Motor neuron (in vitro differentiated cells): ENCODE data around the gene MORC4. TPM values are rescaled to one million over a fixed set of nuclear protein-coding genes. Genes with fewer than 3 reads are reported as not detected.
A peak's percentile ranks its signal among the peaks of the same experiment; 100 is the strongest.

ENCODE experiments used
- ATAC-seq, 8 experiments: fragments of 200-7000 bp; cut with Tn5 transposase; replicated peaks in 6 of 8; 2 replicates each; pipeline ENCODE4 v1.8.0; 2021; ENCODE audit warnings: mild to moderate bottlenecking in 8 of 8, moderate library complexity in 8 of 8
- H3K27ac ChIP-seq, 2 donors: fragments of 250-450 bp; sonication (Bioruptor Pico); 2 replicates each; pipeline ENCODE4 v1.9.0; 2021; ENCODE audit warnings: antibody characterized with exemption in 2 of 2, mild to moderate bottlenecking in 2 of 2, moderate library complexity in 1 of 2
- H3K4me1 ChIP-seq, 2 donors: fragments of 250-450 bp; sonication (Bioruptor Pico); replicated peaks in 1 of 2; 2 replicates each; pipeline ENCODE4 v1.6.1; 2021; ENCODE audit warnings: antibody characterized with exemption in 2 of 2, mild to moderate bottlenecking in 2 of 2, moderate library complexity in 1 of 2
- H3K4me3 ChIP-seq, 5 donors: fragments of 250-450 bp; sonication (Bioruptor Pico); 2 replicates each; pipeline ENCODE4 v1.9.0; 2021; ENCODE audit warnings: antibody characterized with exemption in 5 of 5, mild to moderate bottlenecking in 5 of 5, moderate library complexity in 4 of 5
- WGBS, 10 experiments: fragments of 450-650 bp; shearing (Covaris generic); methylation state at CpG; one replicate each; pipeline ENCODE4 v1.0.0; 2022; 5-methylcytosine and 5-hydroxymethylcytosine counted together
- in situ Hi-C, 9 experiments: fragments of 400-800 bp; cut with MboI; loops; one replicate each; pipeline ENCODE4 v1.15.0; 2021; ENCODE audit warnings: low sequenced_read_pairs in 9 of 9, low pct_unique_long_range_greater_than_20kb in 2 of 9; ENCODE audit not compliant: unreplicated experiment in 9 of 9
- total RNA-seq, 8 experiments: library from RNA; unstranded; fragments of 300-600 nt; gene quantifications; 2 replicates each; pipeline versions ENCODE4 v1.2.3 to v1.2.4, GENCODE V29; 2022

MORC4 gene
- total RNA-seq, 8 experiments from 2014 or later: 4.2 to 16.3 (median 4.9) TPM

DNA sequence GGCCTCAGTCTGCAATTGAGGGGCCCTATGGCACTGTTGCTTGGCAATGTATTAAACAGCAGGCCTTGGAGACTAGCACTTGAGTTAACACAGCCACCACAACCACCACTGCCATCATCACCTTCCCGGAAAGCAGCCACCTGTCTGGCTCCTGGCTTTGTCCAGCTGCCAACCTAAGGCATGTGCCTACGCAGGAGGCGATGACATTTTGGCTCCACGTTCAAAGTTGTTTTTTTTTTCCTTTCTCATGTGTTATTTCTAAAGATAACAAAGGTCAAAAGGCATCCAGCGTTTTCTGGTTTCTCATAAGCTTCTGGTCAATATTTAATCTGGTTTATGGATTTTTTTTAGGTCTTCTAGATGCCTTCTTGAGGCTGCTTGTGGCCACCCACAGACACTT, 72.3 kb downstream of the MORC4 start:
- in situ Hi-C loops: no loop called here
- 24 to 100% (median 60%) methylated on average over 1 to 5 of the region's 5 CpGs; no CpG with 5 or more reads in 4 of the 10 experiments for WGBS, 10 experiments
- Histone ChIP-seq H3K4me3 (no peak overlapping the region), H3K4me1 (no peaks in the 10 kb centered on the region), H3K27ac (no peak overlapping the region)
- ATAC-seq: no peak

DNA sequence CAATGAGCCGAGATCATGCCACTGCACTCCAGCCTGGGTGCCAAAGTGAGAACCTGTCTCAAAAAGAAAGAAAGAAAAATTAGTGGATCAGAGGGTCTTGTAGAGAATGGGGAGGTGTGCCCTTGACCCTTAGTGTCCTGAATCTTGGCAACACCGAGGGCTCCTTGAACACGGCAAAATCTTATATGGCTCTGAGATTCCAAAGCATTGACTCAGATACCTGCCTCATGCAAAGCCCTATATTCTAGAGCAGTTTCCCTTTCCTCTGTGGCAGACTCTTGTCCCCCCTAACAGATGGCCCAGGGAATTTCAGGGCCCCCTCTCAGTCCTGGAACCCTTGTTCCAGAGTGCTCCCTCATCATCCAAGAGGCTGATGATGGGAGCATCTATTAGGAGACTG, 73.0 kb downstream of the MORC4 start:
- H3K27ac ChIP-seq: no peak overlapping the region
- in situ Hi-C loops: no loop called here
- ATAC-seq: no peak
- no peak overlapping the region for H3K4me3 ChIP-seq
- WGBS, 10 experiments: 40 to 80% methylated on average over 1 of the region's 3 CpGs; no CpG with 5 or more reads in 8 of the 10 experiments
- no peaks in the 10 kb centered on the region for H3K4me1 ChIP-seq

- no peak overlapping the region for H3K4me3 ChIP-seq
- H3K27ac ChIP-seq: no peak overlapping the region
- peaks cover 0 to 4% of the 10 kb centered on the region in 2 donors for H3K4me1 ChIP-seq
- no peak for ATAC-seq
- WGBS, 10 experiments: 40 to 100% (median 78%) methylated on average over 1 of the region's 2 CpGs; no CpG with 5 or more reads in 7 of the 10 experiments
- in situ Hi-C loops: no loop called here
Observed at GRCh38 chrX:106921637-106922036, 78.4 kb downstream of the MORC4 start.

GRCh38 chrX:106919932-106920452, 80.0 kb downstream of the MORC4 start, which contains the start of gene CLDN2:
TSS of gene CLDN2 (plus strand) at chrX:106920402. CDS start at chrX:106928229, 7,827 bp downstream.
- Histone ChIP-seq H3K27ac (no peak within 1 kb of the TSS), H3K4me1 (peaks cover 0 to 4% of the 10 kb centered on the region in 2 donors), H3K4me3 (no peak within 1 kb of the TSS)
- in situ Hi-C loops: no loop called here
- 0% methylated on average over 2 of the region's 2 CpGs; no CpG with 5 or more reads in 9 of the 10 experiments for WGBS, 10 experiments
- peak in 1 of 8 experiments; percentile 31 for ATAC-seq

DNA sequence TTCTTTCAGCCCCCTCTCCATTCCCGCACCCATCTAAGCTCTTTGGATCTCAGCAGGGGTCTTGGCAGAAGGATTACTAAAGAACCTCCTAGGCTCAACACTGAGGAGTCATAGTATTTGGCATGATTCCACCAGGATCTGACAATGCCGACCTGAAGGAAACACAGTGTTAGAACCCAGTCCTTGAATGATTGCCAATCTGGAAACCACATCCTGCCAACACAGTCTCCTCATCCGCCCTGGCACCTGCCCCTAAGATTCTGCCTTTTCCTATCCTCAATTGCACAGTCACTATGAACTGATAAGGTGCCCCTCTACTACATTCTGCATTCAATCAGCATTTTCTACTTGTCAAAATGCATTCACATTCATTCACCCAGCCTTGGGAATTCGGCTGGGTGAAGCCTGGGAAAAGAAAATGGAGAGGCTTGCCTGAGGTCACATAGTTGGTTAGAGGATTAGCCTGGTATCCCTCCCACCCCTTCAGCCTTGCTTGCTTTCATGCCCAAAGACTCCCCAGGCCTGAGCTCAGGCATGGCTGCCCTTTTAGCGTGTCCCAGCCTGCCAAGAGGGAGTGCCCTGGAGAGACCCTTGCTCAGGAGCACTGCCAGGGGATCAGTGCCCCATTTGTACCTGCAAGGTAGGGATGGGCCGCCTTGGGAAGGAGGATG, 82.0 kb downstream of the MORC4 start:
- in situ Hi-C loops: no loop called here
- H3K27ac ChIP-seq: no peak overlapping the region
- H3K4me3 ChIP-seq: no peak overlapping the region
- H3K4me1 ChIP-seq: peaks cover 0 to 4% of the 10 kb centered on the region in 2 donors
- no peak for ATAC-seq
- WGBS, 10 experiments: 23 to 80% (median 43%) methylated on average over 1 to 5 of the region's 6 CpGs; no CpG with 5 or more reads in 5 of the 10 experiments

DNA sequence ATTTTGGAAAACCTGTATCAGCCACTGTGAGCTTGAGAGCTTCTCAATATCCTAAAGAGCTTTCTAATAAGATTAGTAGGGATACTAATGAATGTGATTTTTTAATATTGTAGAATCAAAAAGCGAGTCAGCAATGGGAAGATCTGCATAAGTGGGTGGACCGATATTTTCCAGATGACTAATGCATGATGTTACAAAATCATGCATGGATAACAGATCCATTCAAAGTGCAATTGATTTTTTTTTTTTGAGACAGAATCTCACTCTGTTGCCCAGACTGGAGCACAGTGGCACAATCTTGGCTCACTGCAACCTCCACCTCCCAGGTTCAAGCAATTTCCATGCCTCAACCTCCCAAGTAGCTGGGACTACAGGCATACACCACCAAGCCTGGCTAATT, 87.1 kb downstream of the MORC4 start:
- 0 to 94% (median 37%) methylated on average over 1 to 2 of the region's 2 CpGs; no CpG with 5 or more reads in 6 of the 10 experiments for WGBS, 10 experiments
- in situ Hi-C loops: no loop called here

DNA sequence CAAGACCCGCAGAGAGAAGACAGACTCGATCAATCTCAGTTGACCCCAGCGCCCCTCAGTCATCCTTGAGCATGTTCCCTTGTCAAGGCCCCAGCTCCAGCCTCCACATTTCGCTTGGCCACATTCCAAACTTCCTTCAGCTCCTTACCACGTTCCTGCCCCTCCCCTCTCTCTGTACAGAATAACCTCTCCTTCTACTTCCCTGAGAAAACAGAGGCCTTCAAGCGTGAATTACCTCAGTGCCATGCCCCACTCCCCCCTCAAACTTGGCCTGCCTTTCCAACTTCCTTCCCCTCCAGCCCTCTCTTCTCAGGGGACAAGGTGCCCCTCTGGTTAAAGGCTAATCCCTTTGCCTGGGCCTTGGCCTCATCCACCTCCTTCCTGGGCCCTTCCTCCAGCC, 93.7 kb downstream of the MORC4 start:
- H3K27ac ChIP-seq: no peak overlapping the region
- in situ Hi-C loops: no loop called here
- H3K4me3 ChIP-seq: no peak overlapping the region
- no peaks in the 10 kb centered on the region for H3K4me1 ChIP-seq
- ATAC-seq: no peak
- WGBS, 10 experiments: no CpG with 5 or more reads among the region's 6 CpGs

More for the DNA sequence above, 87.1 kb downstream of the MORC4 start:
- peak in 2 of 8 experiments; percentile 78 to 86 for ATAC-seq
- H3K27ac ChIP-seq: no peak overlapping the region
- no peaks in the 10 kb centered on the region for H3K4me1 ChIP-seq
- H3K4me3 ChIP-seq: no peak overlapping the region

DNA sequence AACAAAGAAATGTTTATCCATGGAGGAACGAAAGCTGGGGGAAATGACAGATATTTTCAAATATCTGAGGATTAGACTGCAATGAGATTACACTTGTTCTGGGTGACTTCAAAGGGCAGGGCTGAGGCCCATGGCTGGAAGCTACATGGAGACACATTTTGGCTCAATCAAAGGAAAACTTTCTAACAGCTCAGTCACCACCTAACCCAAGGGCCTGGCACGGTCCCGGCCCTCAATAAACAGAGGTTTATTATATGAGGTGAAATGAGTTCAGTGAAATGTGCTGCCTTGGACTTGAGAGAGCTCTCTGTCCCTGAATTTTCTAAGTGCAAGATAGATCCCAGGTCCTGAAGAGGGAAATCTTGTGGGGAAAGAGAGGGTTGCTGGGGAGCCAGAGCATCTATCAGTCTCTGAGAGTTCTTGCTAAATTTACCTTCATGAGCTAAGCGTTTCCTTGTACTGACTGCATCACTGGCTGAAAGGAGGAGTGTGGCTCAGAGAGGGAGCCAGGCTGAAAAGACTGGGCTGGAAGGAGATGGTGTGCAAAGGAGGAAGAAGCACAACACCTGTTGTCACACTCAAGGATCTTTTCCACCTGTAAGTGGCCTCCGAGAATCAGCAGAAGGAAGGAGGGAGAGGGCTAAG, 94.8 kb downstream of the MORC4 start:
- ATAC-seq: no peak
- in situ Hi-C loops: no loop called here
- Histone ChIP-seq H3K27ac (no peak overlapping the region), H3K4me1 (no peaks in the 10 kb centered on the region), H3K4me3 (no peak overlapping the region)
- WGBS, 10 experiments: 0 to 100% (median 80%) methylated on average over 1 to 2 of the region's 5 CpGs; no CpG with 5 or more reads in 3 of the 10 experiments

GRCh38 chrX:106903856-106904528, 96.0 kb downstream of the MORC4 start:
- in situ Hi-C loops: no loop called here
- Histone ChIP-seq H3K27ac (no peak overlapping the region), H3K4me3 (no peak overlapping the region), H3K4me1 (no peaks in the 10 kb centered on the region)
- 35 to 100% (median 51%) methylated on average over 1 to 3 of the region's 5 CpGs; no CpG with 5 or more reads in 6 of the 10 experiments for WGBS, 10 experiments
- no peak for ATAC-seq

- WGBS, 10 experiments: 0% methylated on average over 1 of the region's 1 CpG; no CpG with 5 or more reads in 9 of the 10 experiments
Observed at GRCh38 chrX:106903291-106903824, 96.7 kb downstream of the MORC4 start, which contains the start of gene RIPPLY1. TSS of gene RIPPLY1 (minus strand) at chrX:106903341. CDS start at chrX:106903287, 54 bp downstream.

GRCh38 chrX:106902684-106903083, 97.3 kb downstream of the MORC4 start:
- Histone ChIP-seq H3K4me3 (no peak overlapping the region), H3K4me1 (no peaks in the 10 kb centered on the region), H3K27ac (no peak overlapping the region)
- in situ Hi-C loops: no loop called here
- WGBS, 10 experiments: 40 to 100% (median 86%) methylated on average over 1 of the region's 2 CpGs; no CpG with 5 or more reads in 7 of the 10 experiments
- ATAC-seq: no peak

More at GRCh38 chrX:106903291-106903824, 96.7 kb downstream of the MORC4 start, which contains the start of gene RIPPLY1:
- ATAC-seq: peak in 2 of 8 experiments; percentile 38 to 39
- H3K27ac ChIP-seq: no peak within 1 kb of the TSS
- in situ Hi-C loops: no loop called here
- no peaks in the 10 kb centered on the region for H3K4me1 ChIP-seq
- H3K4me3 ChIP-seq: no peak within 1 kb of the TSS

GRCh38 chrX:106901781-106902219, 98.2 kb downstream of the MORC4 start:
- WGBS, 10 experiments: 8% methylated on average over 2 of the region's 4 CpGs; no CpG with 5 or more reads in 9 of the 10 experiments
- H3K4me1 ChIP-seq: no peaks in the 10 kb centered on the region
- ATAC-seq: no peak
- in situ Hi-C loops: no loop called here
- H3K4me3 ChIP-seq: no peak overlapping the region
- H3K27ac ChIP-seq: no peak overlapping the region
